RWPE2 (cell line): ENCODE data around the gene PCDHB6.
"Not testable (repeated sequence)": the region's sequence is repeated elsewhere in the genome, so short reads cannot be mapped to it uniquely, and the experiment has no call there.

ENCODE experiments used
- ATAC-seq: fragments of 200-7000 bp; cut with Tn5 transposase; 3 replicates; pipeline ENCODE4 v1.9.1; 2021; ENCODE audit warnings: low read depth
- DNase-seq: peaks from one replicate; pipeline ENCODE4 v3.0.0-alpha.2; 2020; ENCODE audit warnings: low spot score
- H3K27ac ChIP-seq: fragments of 450-650 bp; 2 replicates; pipeline ENCODE4 v1.5.1; 2017; ENCODE audit warnings: mild to moderate bottlenecking; ENCODE audit not compliant: poor library complexity, severe bottlenecking
- H3K27me3 ChIP-seq: fragments of 250-450 bp; sonication (Bioruptor Pico); 2 replicates; pipeline ENCODE4 v1.5.1; 2021; ENCODE audit warnings: mild to moderate bottlenecking, moderate library complexity; ENCODE audit not compliant: insufficient read depth, poor library complexity, severe bottlenecking
- H3K36me3 ChIP-seq: fragments of 250-450 bp; sonication (Bioruptor Pico); 2 replicates; pipeline ENCODE4 v1.5.1; 2020; ENCODE audit warnings: low read depth, mild to moderate bottlenecking, moderate library complexity
- H3K4me1 ChIP-seq: fragments of 250-450 bp; sonication (Bioruptor Pico); 2 replicates; pipeline ENCODE4 v1.5.1; 2021; ENCODE audit warnings: mild to moderate bottlenecking, moderate library complexity; ENCODE audit not compliant: insufficient read depth, poor library complexity, severe bottlenecking
- H3K4me3 ChIP-seq: fragments of 250-450 bp; sonication (Bioruptor Pico); 2 replicates; pipeline ENCODE4 v1.5.1; 2021; ENCODE audit warnings: mild to moderate bottlenecking, moderate library complexity; ENCODE audit not compliant: severe bottlenecking
- H3K9me3 ChIP-seq: fragments of 250-450 bp; sonication (Bioruptor Pico); 2 replicates; pipeline ENCODE4 v1.5.1; 2021; ENCODE audit warnings: mild to moderate bottlenecking, moderate library complexity; ENCODE audit not compliant: severe bottlenecking
- CTCF ChIP-seq: fragments of 450-650 bp; IDR thresholded peaks from one replicate; pipeline ENCODE4 v1.5.1; 2017; ENCODE audit warnings: mild to moderate bottlenecking, moderate library complexity; ENCODE audit not compliant: poor library complexity, severe bottlenecking

The PCDHB6 gene

GRCh38 chr5:141179371-141179770, 29.5 kb downstream of the PCDHB6 start:
- H3K27ac ChIP-seq, H3K4me1 ChIP-seq, DNase-seq, ATAC-seq, H3K36me3 ChIP-seq, H3K4me3 ChIP-seq: not testable (repeated sequence)
- peaks cover 17% of the 10 kb centered on the region for H3K9me3 ChIP-seq
- H3K27me3 ChIP-seq: peaks cover 75% of the 10 kb centered on the region

GRCh38 chr5:141179876-141180275, 30.0 kb downstream of the PCDHB6 start:
- H3K36me3 ChIP-seq, ATAC-seq, H3K27ac ChIP-seq, DNase-seq, H3K4me1 ChIP-seq, H3K4me3 ChIP-seq: not testable (repeated sequence)
- Histone ChIP-seq H3K9me3 (peaks cover 16% of the 10 kb centered on the region), H3K27me3 (peaks cover 78% of the 10 kb centered on the region)

- no peak for DNase-seq
- no peak for TF ChIP-seq CTCF
- no peaks in the 10 kb centered on the region for H3K4me1 ChIP-seq
- H3K9me3 ChIP-seq: peaks cover 13% of the 10 kb centered on the region
- peaks cover 78% of the 10 kb centered on the region for H3K27me3 ChIP-seq
- H3K4me3 ChIP-seq: no peak overlapping the region
- H3K27ac ChIP-seq: no peak overlapping the region
- no peak for ATAC-seq
- no peaks in the 10 kb centered on the region for H3K36me3 ChIP-seq
Measured at GRCh38 chr5:141180313-141180712, 30.5 kb downstream of the PCDHB6 start.

- Histone ChIP-seq H3K27ac (no peak within 1 kb of the TSS), H3K4me3 (no peak within 1 kb of the TSS), H3K27me3 (peaks cover 78% of the 10 kb centered on the region), H3K9me3 (peaks cover 2% of the 10 kb centered on the region), H3K4me1 (no peaks in the 10 kb centered on the region), H3K36me3 (no peaks in the 10 kb centered on the region)
- TF ChIP-seq CTCF: peak; percentile 21
- ATAC-seq (no peak), DNase-seq (no peak)
Measured at GRCh38 chr5:141182248-141182647, 32.4 kb downstream of the PCDHB6 start, which contains the start of gene PCDHB16. PCDHB16 (plus strand) TSS chr5:141182387; CDS start chr5:141182560, 173 bp downstream.

GRCh38 chr5:141184117-141184855, 34.4 kb downstream of the PCDHB6 start:
- H3K27me3 ChIP-seq: peaks cover 78% of the 10 kb centered on the region
- not testable (repeated sequence) for H3K4me3 ChIP-seq, H3K4me1 ChIP-seq, H3K27ac ChIP-seq, ATAC-seq, H3K9me3 ChIP-seq, DNase-seq, H3K36me3 ChIP-seq

GRCh38 chr5:141186897-141187512, 37.1 kb downstream of the PCDHB6 start, which contains the start of gene PCDHB9:
PCDHB9 (plus strand) TSS chr5:141187161; CDS start chr5:141187319, 158 bp downstream.
- Histone ChIP-seq H3K4me3 (no peak within 1 kb of the TSS), H3K9me3 (peaks cover 2% of the 10 kb centered on the region)

GRCh38 chr5:141188682-141189081, 38.8 kb downstream of the PCDHB6 start:
- not testable (repeated sequence) for ATAC-seq, H3K4me3 ChIP-seq, H3K4me1 ChIP-seq, H3K27ac ChIP-seq, H3K9me3 ChIP-seq, DNase-seq, H3K36me3 ChIP-seq
- H3K27me3 ChIP-seq: peaks cover 79% of the 10 kb centered on the region

More at GRCh38 chr5:141186897-141187512, 37.1 kb downstream of the PCDHB6 start, which contains the start of gene PCDHB9:
- peak; percentile 63 for TF ChIP-seq CTCF
- no peak for DNase-seq
- no peaks in the 10 kb centered on the region for H3K36me3 ChIP-seq
- no peaks in the 10 kb centered on the region for H3K4me1 ChIP-seq
- H3K27ac ChIP-seq: no peak within 1 kb of the TSS
- ATAC-seq: no peak
- peaks cover 84% of the 10 kb centered on the region for H3K27me3 ChIP-seq

- H3K4me1 ChIP-seq, H3K9me3 ChIP-seq, H3K27ac ChIP-seq, H3K36me3 ChIP-seq, ATAC-seq, DNase-seq, H3K4me3 ChIP-seq: not testable (repeated sequence)
- H3K27me3 ChIP-seq: peaks cover 79% of the 10 kb centered on the region
Measured at GRCh38 chr5:141189131-141189530, 39.3 kb downstream of the PCDHB6 start.
